ENCODE results near the gene SLC22A17. TPM values are rescaled to one million over a fixed set of nuclear protein-coding genes. Genes with fewer than 3 reads are reported as not detected.

SLC22A17 gene
- total and polyA plus RNA-seq, 9 of the 15 experiments (the other 6 are each of a cell fraction or from before 2014, with no cell fraction given), result 0.07 to 0.09 TPM; not detected in 7

DNA sequence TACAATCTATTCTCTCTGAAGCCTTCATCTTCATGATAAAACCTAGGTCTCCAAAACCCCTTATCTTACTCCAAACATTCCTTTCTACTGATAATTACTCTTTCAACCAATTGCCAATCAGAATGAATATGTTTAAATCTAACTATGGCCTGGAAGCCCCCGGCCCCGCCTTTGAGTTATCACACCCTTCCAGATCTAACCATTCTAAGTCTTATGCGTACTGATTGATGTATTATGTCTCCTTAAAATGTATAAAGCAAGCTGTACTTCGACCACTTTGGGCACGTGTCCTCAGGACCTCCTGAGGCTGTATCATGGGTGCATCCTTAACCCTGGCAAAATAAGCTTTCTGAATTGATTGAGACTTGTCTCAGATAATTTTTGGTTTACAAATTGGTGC, 17.1 kb downstream of the SLC22A17 start (continued):
- peak; percentile 82 for TF ChIP-seq L3MBTL2 (IDR thresholded peaks at IDR 0.05)
- peak; percentile 15; the same call in 1 of the 2 replicates for TF ChIP-seq NCOR1 (IDR thresholded peaks at IDR 0.05)
- TF ChIP-seq MEIS2 (IDR thresholded peaks at IDR 0.05; ENCODE audit: partially characterized antibody), result peak; percentile 43
- TF ChIP-seq, protein P1, sequence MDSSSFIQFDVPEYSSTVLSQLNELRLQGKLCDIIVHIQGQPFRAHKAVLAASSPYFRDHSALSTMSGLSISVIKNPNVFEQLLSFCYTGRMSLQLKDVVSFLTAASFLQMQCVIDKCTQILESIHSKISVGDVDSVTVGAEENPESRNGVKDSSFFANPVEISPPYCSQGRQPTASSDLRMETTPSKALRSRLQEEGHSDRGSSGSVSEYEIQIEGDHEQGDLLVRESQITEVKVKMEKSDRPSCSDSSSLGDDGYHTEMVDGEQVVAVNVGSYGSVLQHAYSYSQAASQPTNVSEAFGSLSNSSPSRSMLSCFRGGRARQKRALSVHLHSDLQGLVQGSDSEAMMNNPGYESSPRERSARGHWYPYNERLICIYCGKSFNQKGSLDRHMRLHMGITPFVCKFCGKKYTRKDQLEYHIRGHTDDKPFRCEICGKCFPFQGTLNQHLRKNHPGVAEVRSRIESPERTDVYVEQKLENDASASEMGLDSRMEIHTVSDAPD (CRISPR knock-in tag; IDR thresholded peaks at IDR 0.05), result no peak
- TF ChIP-seq, protein P2, sequence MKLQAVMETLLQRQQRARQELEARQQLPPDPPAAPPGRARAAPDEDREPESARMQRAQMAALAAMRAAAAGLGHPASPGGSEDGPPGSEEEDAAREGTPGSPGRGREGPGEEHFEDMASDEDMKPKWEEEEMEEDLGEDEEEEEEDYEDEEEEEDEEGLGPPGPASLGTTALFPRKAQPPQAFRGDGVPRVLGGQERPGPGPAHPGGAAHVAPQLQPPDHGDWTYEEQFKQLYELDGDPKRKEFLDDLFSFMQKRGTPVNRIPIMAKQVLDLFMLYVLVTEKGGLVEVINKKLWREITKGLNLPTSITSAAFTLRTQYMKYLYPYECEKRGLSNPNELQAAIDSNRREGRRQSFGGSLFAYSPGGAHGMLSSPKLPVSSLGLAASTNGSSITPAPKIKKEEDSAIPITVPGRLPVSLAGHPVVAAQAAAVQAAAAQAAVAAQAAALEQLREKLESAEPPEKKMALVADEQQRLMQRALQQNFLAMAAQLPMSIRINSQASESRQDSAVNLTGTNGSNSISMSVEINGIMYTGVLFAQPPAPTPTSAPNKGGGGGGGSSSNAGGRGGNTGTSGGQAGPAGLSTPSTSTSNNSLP (IDR thresholded peaks at IDR 0.05; ENCODE audit: borderline replicate concordance, low read depth, low read length), result no peak

DNA sequence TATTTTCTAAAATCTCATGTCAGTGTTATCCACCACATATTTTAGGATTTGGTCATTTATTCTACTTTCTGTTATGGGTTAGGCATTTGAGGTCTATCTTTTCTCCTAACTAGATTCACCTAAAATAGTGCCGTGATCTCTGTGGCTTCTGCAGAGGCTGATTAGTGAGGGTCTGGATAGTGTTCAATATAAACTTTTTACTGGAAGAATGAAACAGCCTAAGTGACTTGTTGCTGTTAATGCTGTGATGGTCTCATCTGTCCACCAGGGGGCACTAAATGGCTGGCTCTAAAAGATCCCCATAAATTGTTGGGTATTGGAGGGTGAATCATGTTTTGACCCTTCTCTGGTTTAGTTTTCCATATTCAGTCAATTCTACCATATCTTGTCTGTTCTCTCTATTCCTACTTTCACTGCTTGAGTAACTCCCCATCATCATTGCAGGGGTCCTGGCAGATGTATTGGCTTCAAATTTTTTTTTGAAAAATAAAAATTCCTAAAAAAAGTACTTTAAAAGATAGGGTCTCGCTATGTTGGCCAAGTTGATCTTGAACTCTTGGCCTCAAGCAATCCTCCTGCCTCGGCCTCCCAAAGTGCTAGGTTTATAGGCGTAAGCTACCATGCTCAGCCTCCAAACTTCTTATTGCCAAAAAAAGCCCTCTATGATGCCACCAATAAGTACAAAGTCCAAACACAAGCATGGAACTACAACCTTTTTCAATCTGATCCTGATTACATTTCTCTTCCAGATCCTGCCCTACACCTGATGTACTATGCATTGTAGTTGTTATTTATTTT, 24.5 kb downstream of the SLC22A17 start:
- Histone ChIP-seq H3K27me3 (ENCODE audit: control insufficient read depth in 2 of 2, insufficient read depth in 2 of 2, low read length in 2 of 2) (no peaks in the 10 kb centered on the region), H3K4me1 (replicated peaks in 1 of 2; ENCODE audit: control insufficient read depth in 2 of 2, insufficient read depth in 2 of 2, low read length in 2 of 2) (peaks cover 2 to 3% of the 10 kb centered on the region in 2 experiments; a peak in 4 of 5 replicates), H4K20me1 (replicated peaks; ENCODE audit: control insufficient read depth, insufficient read depth, low read length) (no peaks in the 10 kb centered on the region), H2AFZ (ENCODE audit: low read depth, low read length) (no peak overlapping the region), H3K9ac (ENCODE audit: insufficient read depth in 1 of 2, low read depth in 2 of 2, low read length in 2 of 2) (no peak overlapping the region), H3K9me1 (ENCODE audit: control insufficient read depth, insufficient read depth, low read length) (no peaks in the 10 kb centered on the region), H3K4me3 (no peak overlapping the region), H3K27ac (ENCODE audit: extremely low read depth, low read depth, low read length) (no peak overlapping the region), H3K79me2 (ENCODE audit: control insufficient read depth, insufficient read depth, low read length) (peaks cover 12% of the 10 kb centered on the region), H3K36me3 (ENCODE audit: control insufficient read depth, insufficient read depth, low read length) (peaks cover 31% of the 10 kb centered on the region; the same call in 2 of the 3 replicates), H3K4me2 (ENCODE audit: insufficient read depth, low read length) (no peak overlapping the region), H3K9me3 (replicated peaks; ENCODE audit: control insufficient read depth, insufficient read depth, low read depth, low read length) (no peaks in the 10 kb centered on the region)
- FAIRE-seq, result peak; percentile 87
- peak; percentile 66 to 83 (median 74) for DNase-seq (ENCODE audit: extremely low read depth in 1 of 4, low spot score in 3 of 4)
- POLR2A ChIA-PET, result no interaction called here
- peak; percentile 83 for ATAC-seq
- BruUV-seq (replicated peaks), result no TSS peak
- intact Hi-C loops (cut with micrococcal nuclease), result loop anchor here (1.0 to 10.0 kb wide), 6 partner anchors 33 to 561 kb away; partner anchors contain the start of genes OXA1L, THTPA and ZFHX2
- in situ Hi-C loops (cut with MboI), result no loop called here
- 18% methylated on average over 4 of the region's 4 CpGs for WGBS (ENCODE audit: insufficient coverage, low coverage, missing lambda C conversion rate)
- CTCF ChIA-PET (ENCODE audit: low intra/inter-chr PET ratio), result interaction anchor here (0.5 to 2.4 kb wide), 10 partner anchors 51 to 550 kb away, joined by 3 to 16 read pairs (median 5); no protein-coding TSS in a partner anchor
- TF ChIP-seq, protein P3, sequence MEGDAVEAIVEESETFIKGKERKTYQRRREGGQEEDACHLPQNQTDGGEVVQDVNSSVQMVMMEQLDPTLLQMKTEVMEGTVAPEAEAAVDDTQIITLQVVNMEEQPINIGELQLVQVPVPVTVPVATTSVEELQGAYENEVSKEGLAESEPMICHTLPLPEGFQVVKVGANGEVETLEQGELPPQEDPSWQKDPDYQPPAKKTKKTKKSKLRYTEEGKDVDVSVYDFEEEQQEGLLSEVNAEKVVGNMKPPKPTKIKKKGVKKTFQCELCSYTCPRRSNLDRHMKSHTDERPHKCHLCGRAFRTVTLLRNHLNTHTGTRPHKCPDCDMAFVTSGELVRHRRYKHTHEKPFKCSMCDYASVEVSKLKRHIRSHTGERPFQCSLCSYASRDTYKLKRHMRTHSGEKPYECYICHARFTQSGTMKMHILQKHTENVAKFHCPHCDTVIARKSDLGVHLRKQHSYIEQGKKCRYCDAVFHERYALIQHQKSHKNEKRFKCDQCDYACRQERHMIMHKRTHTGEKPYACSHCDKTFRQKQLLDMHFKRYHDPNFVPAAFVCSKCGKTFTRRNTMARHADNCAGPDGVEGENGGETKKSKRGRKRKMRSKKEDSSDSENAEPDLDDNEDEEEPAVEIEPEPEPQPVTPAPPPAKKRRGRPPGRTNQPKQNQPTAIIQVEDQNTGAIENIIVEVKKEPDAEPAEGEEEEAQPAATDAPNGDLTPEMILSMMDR (IDR thresholded peaks at IDR 0.05 in 2 of 3, conservative IDR thresholded peaks at IDR 0.05 in 1 of 3; ENCODE audit: insufficient read depth in 2 of 3, low read depth in 1 of 3, low read length in 3 of 3), result peak; percentile 81 to 94 (median 82)
